Right ventricle myocardium inferior (tissue), 1 donor: ENCODE results near the gene HDAC2. TPM values are rescaled to one million over a fixed set of nuclear protein-coding genes. Genes with fewer than 3 reads are reported as not detected.
A peak's percentile ranks its signal among the peaks of the same experiment; 100 is the strongest.
"Not testable (repeated sequence)": the region's sequence is repeated elsewhere in the genome, so short reads cannot be mapped to it uniquely, and the experiment has no call there.

Experiments used
- ATAC-seq: fragments of 200-7000 bp; cut with Tn5 transposase; one replicate; pipeline ENCODE4 v1.9.1; 2020; ENCODE audit warnings: mild to moderate bottlenecking, moderate library complexity
- DNase-seq: peaks from one replicate; pipeline ENCODE4 v3.0.0; 2021; ENCODE audit errors: missing footprints
- intact Hi-C: fragments of 100-400 bp; cut with DNase I; formaldehyde crosslinking; loops from one replicate; pipeline ENCODE4 v1.11.0; 2022
- long read RNA-seq: library from polyadenylated mRNA; unstranded; transcript quantifications from one replicate; pipeline ENCODE4 v2.0.0, GENCODE V29; 2021
- total RNA-seq: library from RNA; stranded (reverse); fragmentation: NEBNext Ultra II Directional; extraction: Animal tissue kit (Norgen Biotek cat#: 25700); gene quantifications from one replicate; pipeline ENCODE4 v1.2.1, GENCODE V29; 2021
- donor health status: DM: no; HTN: yes; CAD: no; lungs with severe emphysema.

The HDAC2 gene
- total RNA-seq, result 41.3 TPM
- long read RNA-seq, full-length matches to known transcripts, result 37 of 38 reads
- long read RNA-seq, partial matches to known transcripts, result 0 of 38 reads
- long read RNA-seq, other reads (novel, unspliced or antisense), result 1 of 38 reads

DNA sequence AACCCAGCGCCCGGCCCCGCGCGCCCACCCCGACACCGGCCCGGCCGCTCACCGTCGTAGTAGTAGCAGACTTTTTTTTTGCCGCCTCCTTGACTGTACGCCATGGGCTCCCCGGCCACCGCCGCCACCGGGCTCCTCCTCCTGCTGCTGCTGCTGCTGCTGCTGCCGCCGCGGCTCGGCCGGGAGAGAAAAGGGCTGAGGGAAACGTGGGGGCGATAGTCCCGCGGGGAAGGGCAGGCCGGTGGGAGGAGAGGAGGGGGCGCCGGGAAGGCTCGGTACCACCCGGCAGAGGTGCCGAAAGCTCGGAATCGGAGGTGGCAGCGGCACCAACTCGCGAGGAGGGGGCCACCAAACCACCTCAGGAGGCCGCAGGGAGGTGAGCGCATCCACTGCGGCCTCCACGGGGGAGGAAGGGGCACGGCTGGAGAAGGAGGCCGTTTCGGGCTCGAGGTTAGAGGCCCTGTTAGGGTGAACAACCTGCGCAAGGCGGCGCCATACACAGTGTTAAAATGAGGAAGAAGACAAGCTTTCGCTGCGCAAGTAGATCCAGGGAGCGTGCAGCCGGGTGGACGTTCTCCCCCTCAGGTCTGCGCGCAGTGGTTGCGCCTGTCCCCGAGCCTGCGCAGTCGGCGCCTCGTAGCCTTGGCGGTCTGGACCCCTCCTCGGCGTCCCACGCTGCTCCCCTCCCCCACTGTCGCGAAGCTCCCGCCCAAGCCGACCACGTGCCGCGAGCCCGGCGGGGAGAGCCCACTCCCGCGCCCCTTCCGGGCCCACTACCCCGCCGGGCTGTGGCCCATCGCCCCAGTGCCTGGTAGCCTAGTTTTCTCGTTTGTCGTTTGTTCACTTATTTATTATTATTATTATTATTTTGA, at the start of gene HDAC2:
TSS of gene HDAC2 (minus strand) at position 344 of the 872 bp plus-strand sequence. CDS start at position 104, 240 bp downstream.
- intact Hi-C loops, result no loop called here
- ATAC-seq (peak; percentile 96), DNase-seq (peak; percentile 93)

GRCh38 chr6:114020196-114020595, 49.2 kb upstream of the HDAC2 start:
- intact Hi-C loops, result no loop called here

GRCh38 chr6:114017146-114017545, 46.2 kb upstream of the HDAC2 start:
- intact Hi-C loops, ATAC-seq: not testable (repeated sequence)

More at GRCh38 chr6:114020196-114020595, 49.2 kb upstream of the HDAC2 start:
- DNase-seq (no peak), ATAC-seq (no peak)

DNA sequence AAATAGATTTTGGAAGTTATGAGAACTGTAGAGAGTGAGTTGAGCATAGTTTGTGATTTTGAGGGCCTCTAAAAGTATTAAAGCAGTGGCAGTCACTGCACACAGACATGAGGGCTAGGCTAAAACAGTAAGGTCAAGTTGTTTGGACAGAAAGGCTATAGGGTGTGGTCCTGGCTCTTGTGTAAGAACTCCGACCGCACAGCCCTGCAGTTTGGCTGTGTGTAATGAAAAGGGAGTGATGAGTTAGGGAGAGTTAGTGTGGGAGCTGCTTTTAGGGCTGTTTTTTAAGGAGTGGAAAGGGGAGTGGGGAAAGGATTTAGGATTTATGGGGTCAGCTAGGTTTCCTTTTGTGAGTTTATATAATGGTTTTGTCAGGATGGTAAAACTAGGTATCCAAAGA, 43.2 kb upstream of the HDAC2 start:
- DNase-seq, ATAC-seq, intact Hi-C loops: not testable (repeated sequence)

More at GRCh38 chr6:114017146-114017545, 46.2 kb upstream of the HDAC2 start:
- not testable (repeated sequence) for DNase-seq

DNA sequence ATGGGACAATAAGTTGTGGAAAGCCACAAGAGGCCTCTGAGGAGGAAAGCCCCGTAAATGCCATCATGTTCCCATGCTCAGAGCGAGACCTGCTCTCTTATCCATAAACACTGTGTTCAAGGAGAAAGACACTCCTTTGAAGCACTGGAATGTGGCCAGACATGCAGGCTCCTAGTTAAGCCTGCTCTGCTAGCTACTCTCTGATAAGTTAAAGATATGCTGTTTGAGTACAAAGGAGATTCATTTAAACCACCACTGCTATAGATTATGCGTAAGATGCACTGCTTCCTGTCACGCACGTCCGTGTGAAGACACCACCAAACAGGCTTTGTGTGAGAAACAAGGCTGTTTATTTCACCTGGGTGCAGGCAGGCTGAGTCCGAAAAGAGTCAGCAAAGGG, 40.5 kb upstream of the HDAC2 start:
- intact Hi-C loops, ATAC-seq, DNase-seq: not testable (repeated sequence)

GRCh38 chr6:114010540-114010939, 39.6 kb upstream of the HDAC2 start:
- no peak for ATAC-seq
- no peak for DNase-seq
- intact Hi-C loops, result no loop called here

DNA sequence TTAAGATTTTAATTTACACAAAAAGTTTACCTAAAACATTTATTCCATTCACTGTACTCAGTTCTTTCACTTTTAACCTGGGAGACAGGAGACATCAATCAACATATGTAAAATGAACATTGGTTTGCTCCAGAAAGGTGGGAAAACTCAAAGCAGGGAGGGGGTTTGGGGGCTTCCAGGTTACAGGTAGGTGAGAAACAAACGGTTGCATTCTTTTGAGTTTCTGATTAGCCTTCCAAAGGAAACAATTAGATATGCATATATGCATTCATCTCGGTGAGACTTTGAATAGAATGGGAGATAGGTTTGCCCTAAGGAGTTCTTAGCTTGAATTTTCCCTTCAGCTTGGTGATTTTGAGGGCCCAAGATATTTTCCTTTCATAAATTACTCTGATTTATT, 38.2 kb upstream of the HDAC2 start:
- intact Hi-C loops, result no loop called here
- DNase-seq (no peak), ATAC-seq (no peak)

DNA sequence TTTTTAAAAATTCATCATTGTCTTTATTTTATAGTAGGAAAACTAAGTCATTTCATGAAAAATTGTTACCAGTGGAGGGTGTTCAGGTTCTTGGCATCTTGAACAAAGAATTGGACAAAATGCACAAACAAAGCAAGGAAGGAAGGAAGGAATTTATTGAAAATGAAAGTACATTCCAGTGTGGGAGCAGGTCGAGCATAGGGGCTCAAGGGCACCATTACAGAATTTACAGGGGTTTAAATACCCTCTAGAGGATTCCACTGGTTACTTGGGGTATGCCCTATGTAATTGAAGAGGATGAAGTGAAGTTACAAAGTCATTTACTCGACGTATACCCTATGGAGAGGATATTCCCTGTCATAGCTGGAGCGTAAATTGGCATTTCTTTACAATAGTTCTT, 37.4 kb upstream of the HDAC2 start:
- ATAC-seq (no peak), DNase-seq (no peak)
- intact Hi-C loops, result no loop called here

DNA sequence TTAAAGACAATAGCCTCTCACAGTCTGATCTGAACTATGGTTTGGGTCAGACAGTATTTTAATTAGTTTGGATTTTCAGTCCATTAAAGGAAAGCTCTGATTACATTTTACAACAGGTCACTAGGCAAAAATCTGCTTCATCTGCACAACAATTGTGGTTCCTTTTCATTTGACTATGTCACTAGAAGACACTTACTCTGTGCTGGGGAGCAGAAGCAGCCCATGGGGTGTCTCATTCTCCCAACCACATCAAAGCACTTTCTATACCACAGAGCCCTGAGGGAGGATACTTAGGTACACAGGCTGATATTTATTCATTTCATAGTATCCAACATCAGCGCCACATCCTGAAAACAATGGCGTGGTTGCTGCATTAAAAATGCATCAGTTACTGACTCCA, 36.6 kb upstream of the HDAC2 start:
- no peak for DNase-seq
- intact Hi-C loops, result no loop called here
- no peak for ATAC-seq

GRCh38 chr6:114001354-114001753, 30.4 kb upstream of the HDAC2 start:
- intact Hi-C loops, result no loop called here
- ATAC-seq (no peak), DNase-seq (no peak)

GRCh38 chr6:114000069-114000468, 29.1 kb upstream of the HDAC2 start:
- no peak for ATAC-seq
- no peak for DNase-seq
- intact Hi-C loops, result no loop called here

- intact Hi-C loops, result loop anchor here (10.0 kb wide), 1 partner anchor 116 kb away; no protein-coding TSS in a partner anchor
- DNase-seq (no peak), ATAC-seq (no peak)
These were observed 28.3 kb upstream of the HDAC2 start for GRCh38 chr6:113999284-113999683.

DNA sequence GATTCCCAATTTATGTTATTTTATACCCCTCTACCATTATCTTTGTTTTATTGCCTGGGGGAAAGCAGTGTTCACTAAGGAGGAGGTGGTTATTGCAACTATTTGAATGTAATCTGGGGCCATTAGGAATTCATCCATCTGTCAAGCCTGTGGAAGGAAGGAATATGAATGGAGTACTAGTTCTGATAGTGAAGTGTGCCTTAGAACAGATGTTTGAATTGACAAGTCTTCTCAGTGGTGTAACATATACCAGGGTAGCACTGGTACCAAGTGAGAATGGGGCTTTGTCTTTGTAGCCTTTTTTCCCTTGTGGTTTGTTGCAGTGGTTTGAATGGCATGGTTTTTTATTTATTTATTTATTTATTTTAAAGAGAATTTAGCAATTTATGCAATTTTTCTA, 27.9 kb upstream of the HDAC2 start:
- DNase-seq, result no peak
- intact Hi-C loops, result loop anchor here (10.0 kb wide), 1 partner anchor 116 kb away; no protein-coding TSS in a partner anchor
- ATAC-seq, result no peak

- ATAC-seq (no peak), DNase-seq (no peak)
- intact Hi-C loops, result loop anchor here (10.0 kb wide), 1 partner anchor 118 kb away; no protein-coding TSS in a partner anchor
These were observed 26.2 kb upstream of the HDAC2 start for GRCh38 chr6:113997116-113997515.

GRCh38 chr6:113995634-113996033, 24.7 kb upstream of the HDAC2 start:
- intact Hi-C loops, result loop anchor here (10.0 kb wide), 1 partner anchor 119 kb away; no protein-coding TSS in a partner anchor
- DNase-seq, result no peak
- ATAC-seq, result peak; percentile 90

DNA sequence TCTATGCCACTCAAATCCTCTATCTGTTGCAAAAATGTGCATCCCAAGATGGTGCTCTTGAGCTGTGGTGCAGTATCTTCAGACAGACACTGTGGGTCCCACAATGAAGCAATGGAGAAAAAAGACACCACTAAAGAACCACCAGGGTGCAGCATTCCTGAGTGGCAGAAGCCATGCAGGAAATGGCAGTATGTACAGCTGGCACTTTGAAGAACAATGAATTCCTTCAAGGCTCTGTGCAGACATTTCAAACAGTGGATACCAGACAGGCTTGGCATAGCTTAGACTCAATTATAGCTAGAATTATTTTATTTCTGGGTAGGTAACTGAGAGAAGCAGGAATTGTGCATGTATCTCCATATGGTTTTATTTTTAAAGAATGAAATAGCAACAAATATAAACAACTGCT, 24.0 kb upstream of the HDAC2 start:
- DNase-seq (no peak), ATAC-seq (no peak)
- intact Hi-C loops, result loop anchor here (10.0 kb wide), 1 partner anchor 120 kb away; no protein-coding TSS in a partner anchor

GRCh38 chr6:113989675-113990074, 18.7 kb upstream of the HDAC2 start:
- intact Hi-C loops, result loop anchor here (10.0 kb wide), 2 partner anchors 125 to 315 kb away; no protein-coding TSS in a partner anchor
- ATAC-seq, result no peak
- DNase-seq, result no peak

- not testable (repeated sequence) for DNase-seq, ATAC-seq
- intact Hi-C loops, result loop anchor here (10.0 kb wide), 1 partner anchor 322 kb away; no protein-coding TSS in a partner anchor
These were observed 11.7 kb upstream of the HDAC2 start for GRCh38 chr6:113982675-113983074.

DNA sequence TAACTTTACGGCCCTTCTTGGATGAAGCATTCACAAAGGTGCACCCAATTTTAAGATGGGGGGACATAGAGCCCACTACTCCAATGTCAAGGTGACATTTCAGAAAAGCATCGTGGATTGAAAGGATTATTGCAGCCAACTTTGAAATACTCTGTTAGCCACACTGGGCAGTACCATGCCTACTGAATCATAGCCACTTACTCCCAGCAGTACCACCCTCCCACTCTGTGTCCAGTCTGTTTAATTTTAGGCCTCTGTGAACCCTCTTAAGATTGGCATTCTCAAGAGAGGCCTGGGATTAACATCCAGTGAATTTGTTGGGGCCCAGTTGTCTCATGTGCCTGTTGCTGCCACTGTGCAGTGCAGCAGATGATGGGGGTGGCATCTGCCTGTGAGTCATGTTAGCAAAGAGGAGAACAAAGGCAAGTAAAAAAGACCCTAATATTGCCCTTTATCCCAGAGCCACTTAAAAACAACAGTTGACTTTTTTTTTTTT, 11.2 kb upstream of the HDAC2 start:
- ATAC-seq (no peak), DNase-seq (no peak)
- intact Hi-C loops, result loop anchor here (10.0 kb wide), 1 partner anchor 323 kb away; no protein-coding TSS in a partner anchor
